HG03159 (cell line): ENCODE measurements around the gene DLGAP1.
A peak's percentile ranks its signal among the peaks of the same experiment; 100 is the strongest.
"Not testable (repeated sequence)": the region's sequence is repeated elsewhere in the genome, so short reads cannot be mapped to it uniquely, and the experiment has no call there.

Experiments
- ATAC-seq: cut with Tn5 transposase; IDR thresholded peaks from one replicate; pipeline ENCODE4 v1.9.1; 2021; ENCODE audit warnings: mild to moderate bottlenecking, moderate library complexity; ENCODE audit not compliant: unreplicated experiment

The DLGAP1 gene

DNA sequence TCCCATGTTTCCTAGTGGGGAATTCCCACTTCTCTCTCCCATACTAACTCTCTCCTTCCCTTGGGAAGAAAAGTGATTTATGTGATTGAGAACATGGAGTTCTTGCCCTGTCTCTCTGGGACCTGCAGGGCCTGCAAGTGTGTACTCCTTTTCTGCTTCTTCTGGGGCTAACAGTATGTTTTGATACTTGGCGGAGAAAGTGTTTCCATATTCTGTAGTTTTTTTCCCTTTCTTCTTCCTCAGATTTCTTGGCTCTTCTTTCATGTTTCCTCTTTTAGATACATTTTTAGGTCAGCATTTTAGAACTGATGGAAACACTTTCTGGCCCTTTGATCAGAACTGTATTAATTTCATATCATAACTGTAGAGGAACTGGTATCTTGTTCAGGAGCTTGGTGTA, 352.2 kb downstream of the DLGAP1 start:
- no peak for ATAC-seq

DNA sequence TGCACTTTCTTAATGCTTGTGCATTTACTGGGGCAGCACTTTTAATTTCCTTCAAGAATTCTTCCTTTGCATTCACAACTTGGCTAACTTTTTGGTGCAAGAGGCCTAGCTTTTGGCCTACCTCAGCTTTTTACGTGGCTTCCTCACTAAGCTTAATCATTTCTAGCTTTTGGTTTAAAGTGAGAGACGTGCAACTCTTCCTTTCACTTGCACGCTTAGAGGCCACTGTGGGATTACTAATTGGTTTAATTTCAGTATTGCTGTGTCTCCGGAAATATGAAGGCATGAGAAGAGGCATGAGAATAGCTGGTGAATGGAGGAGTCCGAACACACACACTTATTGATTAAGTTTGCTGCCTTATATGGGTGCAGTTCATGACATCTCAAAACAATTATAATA, 354.1 kb downstream of the DLGAP1 start:
- no peak for ATAC-seq

DNA sequence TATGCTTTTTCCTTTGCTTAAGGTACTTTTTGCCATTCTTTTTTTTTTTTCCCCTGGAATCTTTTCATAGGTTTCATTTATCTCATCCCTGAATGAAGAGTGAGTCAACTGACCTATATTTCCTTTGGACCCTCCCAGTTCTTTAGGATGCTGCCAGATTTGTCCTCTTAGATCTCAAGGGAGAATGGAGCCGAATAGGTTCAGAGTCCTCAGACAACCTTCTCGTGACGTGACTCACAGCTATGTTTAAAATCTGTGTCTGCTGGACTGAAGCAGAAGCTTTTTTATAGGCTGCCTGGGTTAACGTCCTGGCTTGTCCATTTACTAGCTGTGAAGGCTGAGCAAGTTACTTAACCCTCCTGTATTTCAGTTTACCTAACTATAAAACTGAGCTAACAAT, 358.6 kb downstream of the DLGAP1 start:
- ATAC-seq: no peak

DNA sequence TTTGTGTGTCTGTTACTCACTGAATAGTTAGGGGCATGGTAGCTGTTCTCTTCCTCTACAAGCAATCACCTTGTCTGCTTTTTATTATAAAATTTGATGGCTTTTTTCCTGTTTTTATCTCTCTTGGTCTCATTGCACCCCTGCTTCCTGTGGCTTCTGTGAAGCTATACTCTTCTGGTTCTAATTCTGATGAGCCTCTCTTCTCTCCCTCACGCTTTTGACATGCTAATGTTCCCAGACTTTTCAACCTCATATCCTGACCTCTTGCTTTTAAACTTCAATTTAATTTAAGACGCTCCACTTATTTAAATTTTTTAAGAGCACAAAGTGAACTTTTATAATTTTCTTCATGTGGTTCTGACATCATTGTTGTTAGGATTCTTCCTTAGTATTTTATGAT, 361.4 kb downstream of the DLGAP1 start:
- ATAC-seq: no peak

DNA sequence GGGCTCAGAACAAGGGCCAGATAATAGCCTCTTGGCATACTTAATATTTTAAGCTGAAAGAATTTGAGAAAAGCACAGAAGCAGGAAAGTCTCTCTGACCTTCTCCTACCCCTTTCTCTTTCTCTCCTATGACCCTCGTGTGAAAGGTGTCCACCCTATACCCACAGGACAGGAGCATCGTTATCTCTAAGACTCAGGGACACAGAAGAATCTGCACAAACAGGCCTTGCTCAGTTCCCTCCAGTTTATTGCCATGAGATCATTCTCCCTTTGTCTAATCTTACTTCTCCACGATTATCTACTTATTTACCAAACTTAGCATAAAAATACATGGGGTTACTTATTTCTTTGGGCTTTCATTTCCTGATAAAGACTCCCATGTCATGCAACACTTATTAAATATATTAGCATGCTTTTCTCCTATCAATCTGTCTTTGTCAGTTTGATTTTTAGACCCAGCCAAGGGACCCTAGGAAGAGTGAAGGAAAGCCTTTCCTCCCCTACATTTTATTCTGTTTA, 370.7 kb downstream of the DLGAP1 start:
- ATAC-seq: no peak

DNA sequence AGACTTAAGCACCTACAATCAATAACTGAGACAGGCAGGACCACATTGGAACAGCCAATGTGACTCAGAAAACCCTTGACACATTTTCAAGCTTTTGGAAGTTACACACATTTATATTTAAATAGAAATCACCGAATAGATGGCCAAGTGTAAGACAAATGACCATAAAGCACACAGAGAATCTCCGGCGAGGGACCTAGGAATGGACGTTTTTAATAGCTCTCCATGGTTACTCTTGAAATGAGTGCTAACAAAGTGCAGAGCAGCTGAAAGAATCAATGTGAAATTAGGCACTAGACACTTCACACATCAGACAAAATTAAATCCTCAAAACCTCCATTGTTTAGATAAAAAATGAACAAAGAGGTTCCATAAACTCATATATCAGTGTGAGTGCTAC, 376.9 kb downstream of the DLGAP1 start:
- ATAC-seq: no peak

DNA sequence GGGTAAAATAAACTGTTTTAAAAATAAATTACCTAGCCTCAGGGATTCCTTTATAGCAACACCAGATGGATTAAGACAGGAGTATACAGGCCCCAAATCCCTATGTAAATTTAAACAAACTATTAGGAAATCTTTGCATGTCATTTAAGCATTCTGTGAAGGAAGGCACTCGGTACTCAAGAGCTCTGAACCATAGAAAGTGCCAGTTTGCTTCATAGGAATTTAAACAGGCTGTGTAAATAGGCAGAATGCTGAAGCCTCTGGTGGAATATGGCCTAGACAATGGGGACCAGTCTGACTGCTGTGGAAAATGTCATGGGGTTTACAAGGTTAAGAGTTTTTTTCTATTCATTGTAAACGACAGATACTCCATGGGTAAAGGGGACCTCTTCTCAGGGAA, 377.4 kb downstream of the DLGAP1 start:
- ATAC-seq: no peak

DNA sequence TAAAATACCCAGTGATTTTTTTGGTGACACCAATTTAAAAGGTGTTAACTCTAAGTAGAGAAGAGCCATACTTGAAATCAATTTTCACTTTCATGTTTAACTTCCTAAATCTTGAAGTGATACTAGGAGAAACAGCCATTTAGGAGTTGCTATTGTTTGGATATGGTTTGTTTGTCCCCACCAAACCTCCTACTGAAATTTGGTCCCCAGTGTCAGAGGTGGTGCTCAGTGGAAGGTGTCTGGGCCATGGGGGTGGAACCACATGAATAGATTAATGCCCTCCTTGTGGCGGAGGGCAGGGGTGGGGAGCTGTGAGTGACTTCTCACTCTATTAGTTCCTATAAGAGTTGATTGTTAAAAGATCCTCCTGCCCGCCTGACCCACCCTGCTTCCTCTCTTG, 377.9 kb downstream of the DLGAP1 start:
- no peak for ATAC-seq

DNA sequence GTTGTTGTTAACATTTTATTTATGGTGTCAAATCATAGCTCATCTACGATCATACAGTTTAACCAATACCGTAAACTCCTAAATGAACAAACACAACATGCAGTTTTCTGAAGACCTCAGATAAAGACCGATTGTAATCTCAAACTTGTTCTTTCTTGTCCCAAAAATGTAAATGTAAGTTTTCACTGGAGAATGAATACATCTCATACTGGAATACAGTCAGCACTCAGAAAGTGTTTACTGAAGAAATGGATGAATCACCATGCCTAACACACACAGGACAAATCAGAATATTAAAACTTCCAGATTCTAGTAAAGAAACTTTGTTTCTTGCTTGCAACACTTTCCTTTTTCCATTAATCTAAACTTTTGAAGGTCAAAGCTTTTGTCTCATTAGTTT, 380.5 kb downstream of the DLGAP1 start:
- ATAC-seq: no peak

DNA sequence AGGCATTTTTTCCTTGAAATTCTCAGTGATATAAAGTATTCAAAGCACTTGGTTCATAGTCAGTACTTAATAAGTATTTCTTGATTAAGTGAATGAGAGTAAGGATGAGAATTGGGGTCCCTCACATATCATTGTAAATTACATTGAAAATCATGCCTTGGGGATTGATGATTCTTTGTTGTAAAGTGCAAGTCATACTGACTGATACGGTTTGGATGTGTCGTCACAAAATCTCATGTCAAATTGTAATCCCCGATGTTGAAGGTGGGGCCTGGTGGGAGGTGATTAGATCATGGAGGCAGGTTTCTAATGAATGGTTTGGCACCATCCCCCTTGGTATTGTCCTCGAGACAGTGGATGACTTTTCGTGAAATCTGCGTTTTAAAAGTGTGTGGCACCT, 385.9 kb downstream of the DLGAP1 start:
- no peak for ATAC-seq

DNA sequence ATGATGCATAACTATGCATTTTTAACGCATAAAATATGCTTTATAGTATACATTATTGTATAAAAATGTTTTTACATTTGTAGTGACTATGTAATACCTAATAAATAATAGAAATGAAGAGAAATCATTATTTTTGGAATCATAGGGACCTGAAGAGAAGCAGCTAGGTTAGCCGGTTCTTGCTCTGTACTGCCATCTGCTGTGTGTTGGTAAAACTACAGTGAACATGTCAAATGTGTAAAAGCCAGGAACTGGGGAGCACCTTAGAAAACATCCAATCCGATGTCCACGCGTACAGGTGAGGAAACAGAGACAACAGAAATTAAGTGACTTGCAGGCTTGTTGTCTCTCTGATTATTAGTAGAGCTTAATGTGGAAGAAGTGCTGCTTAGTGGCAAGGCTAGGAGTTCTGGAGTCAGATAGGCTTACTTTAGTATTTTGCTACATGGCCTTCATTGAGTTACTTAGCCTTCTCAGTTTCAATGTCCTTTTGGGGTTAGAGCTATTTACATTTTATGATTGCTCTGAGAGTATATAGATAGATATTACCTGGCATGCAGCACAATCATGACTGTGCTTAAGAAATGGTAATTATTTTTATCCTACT, 386.5 kb downstream of the DLGAP1 start:
- ATAC-seq: peak; percentile 90

DNA sequence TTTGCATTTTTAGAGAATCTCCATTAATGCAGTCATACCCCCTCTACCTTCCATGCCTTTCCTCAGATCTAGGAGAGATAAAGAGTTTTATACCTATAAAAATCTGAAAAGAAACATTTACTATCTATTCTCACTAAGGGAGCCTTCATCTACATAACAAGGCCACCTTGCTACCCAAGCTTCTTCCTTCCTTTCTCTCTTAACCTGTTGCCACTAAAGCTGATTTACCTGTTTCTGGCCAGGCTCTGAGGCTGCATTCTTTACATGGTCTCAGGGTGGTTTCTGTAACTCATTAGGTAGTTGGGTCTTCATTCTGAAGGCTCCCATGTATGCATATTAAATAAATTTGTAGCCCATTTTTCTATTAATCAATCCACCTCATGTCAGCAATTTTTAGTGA, 391.6 kb downstream of the DLGAP1 start:
- no peak for ATAC-seq

DNA sequence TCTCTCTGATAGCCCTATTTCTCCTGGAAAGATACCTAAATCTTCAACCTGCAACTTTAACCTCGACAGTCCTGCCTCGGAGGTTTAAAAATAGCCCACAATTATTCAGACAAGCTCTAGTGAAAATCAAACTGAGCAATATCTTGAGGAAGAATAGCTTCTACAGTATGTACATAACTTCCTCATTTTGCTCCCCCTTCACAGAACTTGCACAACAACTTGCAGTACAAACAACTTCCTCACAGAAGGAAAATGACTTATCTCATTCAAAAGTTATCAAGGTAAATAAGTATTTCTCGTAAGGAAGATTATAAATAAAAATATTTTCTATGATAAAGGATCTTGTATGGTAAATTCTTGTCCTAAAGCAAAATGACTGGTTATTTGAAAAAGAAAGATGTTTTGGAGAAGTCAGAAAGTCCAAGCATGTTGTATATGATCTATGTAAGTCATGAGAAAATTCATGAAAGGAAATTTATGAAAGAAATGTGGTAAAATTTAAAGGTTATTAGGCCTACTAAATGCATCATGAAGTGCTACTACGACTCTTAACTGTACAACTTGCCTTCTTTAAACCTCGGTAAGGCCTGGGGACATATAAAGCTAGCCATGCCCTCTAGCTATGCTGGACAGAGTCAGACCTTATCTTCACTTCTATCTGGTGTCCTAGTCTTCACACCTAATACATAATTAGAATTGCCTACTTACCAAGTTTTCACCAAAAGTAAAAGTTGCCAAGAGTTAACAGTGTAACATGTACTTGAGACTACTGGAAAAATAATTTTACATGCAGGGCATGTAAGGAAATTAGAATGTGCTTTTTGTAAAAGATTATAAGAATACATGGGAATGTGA, 394.5 kb downstream of the DLGAP1 start:
- no peak for ATAC-seq

DNA sequence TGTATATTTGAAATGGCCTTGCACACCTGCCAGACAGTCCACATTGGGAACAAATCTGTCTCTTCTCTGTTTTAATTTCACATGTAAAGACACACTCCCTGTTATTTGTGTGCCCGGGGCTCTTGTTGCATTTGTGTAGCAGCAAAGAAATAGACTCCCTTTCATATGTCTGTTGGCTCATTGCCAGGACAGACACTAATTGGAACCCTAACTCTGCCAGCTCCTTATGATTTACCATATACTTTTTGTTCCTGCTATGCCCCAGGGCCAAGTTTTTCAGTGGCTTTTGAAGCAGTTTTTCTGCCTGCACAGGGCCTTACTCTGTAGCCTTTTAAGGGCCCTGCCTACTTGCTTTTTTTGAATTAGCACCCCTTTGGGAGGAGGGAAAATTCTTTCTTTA, 396.9 kb downstream of the DLGAP1 start:
- ATAC-seq: no peak

DNA sequence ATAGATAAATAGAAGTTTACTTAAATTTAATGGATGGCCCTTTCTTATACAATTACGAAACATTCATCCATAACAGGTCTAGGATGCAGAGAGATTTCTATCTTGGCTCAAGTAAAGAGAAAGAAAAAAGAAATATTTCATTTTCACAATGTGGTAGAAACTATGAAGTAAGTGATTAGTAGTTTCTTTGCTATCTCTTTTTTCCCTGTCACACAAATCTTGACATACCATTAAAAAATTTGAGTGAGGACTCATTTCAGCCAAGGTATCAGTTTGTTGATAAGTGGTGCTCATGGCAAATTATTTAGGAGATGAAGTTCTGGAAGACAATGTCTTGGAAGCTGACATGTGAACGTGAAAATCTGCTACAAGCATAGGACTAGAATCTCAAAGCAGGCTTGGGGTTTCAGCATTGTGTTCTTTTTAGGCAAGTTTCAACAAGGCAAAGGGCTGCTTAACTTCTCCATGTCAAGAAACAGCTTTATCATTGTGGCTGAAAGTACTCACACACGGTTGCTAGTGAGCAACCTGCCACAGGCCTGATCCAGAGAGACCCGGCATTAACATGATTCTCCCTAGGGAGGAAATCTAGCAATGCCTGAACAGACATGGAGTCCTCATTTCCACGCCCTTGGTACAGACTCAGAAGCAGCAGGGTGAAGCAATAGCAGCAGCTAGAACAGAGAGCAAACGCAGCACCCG, 414.6 kb downstream of the DLGAP1 start:
- no peak for ATAC-seq

DNA sequence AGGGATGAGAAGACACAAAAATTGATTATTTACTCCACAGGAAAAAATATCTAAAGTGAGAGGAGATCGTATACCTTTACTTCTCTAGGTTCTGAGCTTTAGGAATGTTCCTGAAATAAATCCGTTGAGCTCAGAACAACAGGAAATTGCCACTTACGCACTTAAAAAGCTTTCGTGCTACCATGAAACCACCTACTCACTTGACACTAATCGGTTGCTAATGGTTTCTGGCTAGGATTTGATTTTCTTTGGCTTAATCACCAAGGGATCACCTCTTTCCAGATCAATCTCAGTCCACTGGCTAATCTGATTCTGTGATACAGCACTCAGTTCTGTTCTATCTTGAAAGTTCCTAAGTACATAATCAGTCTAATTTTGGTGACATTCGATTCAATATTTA, 419.6 kb downstream of the DLGAP1 start:
- ATAC-seq: no peak

DNA sequence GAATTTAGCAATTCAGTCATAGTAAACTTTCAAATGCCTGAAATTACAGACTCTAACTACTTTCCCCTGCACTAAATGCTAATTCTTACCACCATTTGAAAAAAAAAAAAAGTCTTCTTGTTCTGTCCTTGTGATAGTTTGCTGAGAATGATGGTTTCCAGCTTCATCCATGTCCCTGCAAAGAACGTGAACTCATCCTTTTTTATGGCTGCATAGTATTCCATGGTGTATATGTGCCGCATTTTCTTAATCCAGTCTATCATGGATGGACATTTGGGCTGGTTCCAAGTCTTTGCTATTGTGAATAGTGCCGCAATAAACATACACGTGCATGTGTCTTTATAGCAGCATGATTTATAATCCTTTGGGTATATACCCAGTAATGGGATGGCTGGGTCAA, 420.3 kb downstream of the DLGAP1 start:
- not testable (repeated sequence) for ATAC-seq

DNA sequence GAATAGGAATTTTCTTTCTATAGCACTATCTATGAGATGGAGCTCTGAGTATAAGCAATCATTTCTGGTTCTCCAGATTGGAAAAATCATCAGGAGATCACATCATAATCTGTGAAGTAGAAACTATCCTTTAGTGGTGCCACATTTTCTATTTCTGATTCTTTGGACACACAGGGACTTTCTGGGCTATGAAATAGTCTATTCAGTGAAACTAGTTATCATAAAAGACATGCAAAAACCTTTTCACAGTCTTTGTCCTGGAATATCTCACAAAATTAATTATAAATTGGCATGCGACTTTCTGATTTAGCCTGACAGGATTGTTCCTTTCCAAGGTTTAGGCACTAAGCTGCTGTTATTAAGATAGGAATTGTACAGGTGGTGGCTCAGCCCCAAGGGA, 428.6 kb downstream of the DLGAP1 start:
- no peak for ATAC-seq

DNA sequence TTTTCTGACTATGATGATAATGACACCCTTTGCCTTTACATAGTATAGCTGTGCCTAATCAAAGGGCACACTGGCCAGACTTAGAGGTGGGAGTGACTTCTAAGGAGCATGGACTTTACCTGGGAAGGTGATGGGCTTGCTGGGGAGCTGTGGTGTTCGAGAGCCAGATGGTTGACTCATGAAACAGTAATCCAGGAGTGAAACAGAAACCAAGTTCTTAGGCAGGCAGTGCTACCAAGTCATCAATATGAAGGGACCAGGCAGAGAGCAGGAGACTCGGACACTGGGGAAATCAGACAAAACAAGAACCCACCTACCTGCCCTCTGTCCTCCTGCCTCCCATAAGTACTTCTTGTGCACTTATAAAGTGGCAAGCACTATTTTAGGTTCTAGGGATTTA, 430.4 kb downstream of the DLGAP1 start:
- no peak for ATAC-seq

DNA sequence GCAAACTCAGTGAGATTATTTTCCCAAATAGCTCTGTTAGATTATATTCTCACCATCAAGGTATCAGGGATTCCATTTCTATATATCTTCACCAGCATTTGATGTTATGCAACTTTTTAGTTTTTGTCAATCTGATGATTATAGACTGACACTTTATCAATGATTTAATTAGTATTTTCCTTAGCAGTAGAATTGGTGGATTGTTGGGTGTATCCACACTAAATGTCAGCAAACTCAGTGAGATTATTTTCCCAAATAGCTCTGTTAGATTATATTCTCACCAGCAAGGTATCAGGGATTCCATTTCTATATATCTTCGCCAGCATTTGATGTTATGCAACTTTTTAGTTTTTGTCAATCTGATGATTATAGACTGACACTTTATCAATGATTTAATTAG, 432.4 kb downstream of the DLGAP1 start:
- not testable (repeated sequence) for ATAC-seq

DNA sequence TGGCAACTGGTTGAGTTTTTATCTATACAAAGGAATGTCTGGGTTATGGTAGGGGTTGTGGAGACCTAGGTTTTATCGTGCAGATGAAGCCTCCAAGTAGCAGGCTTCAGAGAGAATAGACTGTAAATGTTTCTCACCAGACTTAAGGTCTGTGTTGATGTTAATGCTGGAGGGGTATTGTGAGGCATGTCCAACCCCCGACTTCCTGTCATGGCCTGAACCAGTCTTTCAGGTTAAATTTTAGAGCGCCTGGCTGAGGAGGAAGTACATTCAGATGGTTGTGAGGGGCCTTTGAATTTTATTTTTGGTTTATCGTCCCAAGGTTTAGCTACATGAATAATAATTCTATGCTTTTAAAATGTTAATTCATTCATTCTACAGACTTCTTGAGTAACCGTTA, 435.1 kb downstream of the DLGAP1 start:
- no peak for ATAC-seq

DNA sequence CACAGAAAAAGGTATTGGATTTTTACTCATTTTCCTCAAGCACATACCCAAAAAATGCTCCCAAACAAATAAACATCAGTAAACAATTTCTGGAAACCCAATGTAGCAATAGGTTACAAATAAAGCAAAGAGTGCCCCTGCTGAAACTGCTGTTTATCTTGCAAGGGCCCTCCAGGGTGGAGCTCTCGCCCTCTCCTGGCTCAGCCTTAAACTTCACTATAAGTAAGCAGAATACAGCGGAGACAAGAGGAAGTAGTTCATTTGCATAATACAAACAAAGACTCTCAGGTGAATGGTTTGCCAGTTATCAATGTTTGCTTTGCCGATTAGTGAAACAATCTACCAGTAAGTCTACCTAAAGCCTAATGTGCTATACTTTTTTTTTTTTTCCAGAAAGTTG, 437.6 kb downstream of the DLGAP1 start:
- ATAC-seq: peak; percentile 94
